ENCODE results near the gene APOM. TPM values are rescaled to one million over a fixed set of nuclear protein-coding genes. Genes with fewer than 3 reads are reported as not detected.

The APOM gene
- total RNA-seq, 2 experiments from 2014 or later = 3.1 to 4.6 TPM

- POLR2A ChIA-PET = interaction anchor here (0.7 to 8.0 kb wide), 27 partner anchors 10 to 306 kb away, joined by 3 to 138 read pairs (median 5); partner anchors contain the start of genes ABHD16A, C6orf47, CSNK2B and DDX39B
- Mint-ChIP-seq H3K9me3 (no peaks in the 10 kb centered on the region), H3K27ac (peak overlapping the region; percentile 99), H3K4me3 (peak overlapping the region; percentile 94), H3K4me1 (peaks cover 46% of the 10 kb centered on the region), H3K36me3 (peaks cover 29% of the 10 kb centered on the region), H3K27me3 (no peaks in the 10 kb centered on the region)
- DNase-seq (no peak), ATAC-seq (ENCODE audit: low read depth) (peak; percentile 66)
These were observed 2.6 kb upstream of the APOM start for GRCh38 chr6:31652925-31653724.

DNA sequence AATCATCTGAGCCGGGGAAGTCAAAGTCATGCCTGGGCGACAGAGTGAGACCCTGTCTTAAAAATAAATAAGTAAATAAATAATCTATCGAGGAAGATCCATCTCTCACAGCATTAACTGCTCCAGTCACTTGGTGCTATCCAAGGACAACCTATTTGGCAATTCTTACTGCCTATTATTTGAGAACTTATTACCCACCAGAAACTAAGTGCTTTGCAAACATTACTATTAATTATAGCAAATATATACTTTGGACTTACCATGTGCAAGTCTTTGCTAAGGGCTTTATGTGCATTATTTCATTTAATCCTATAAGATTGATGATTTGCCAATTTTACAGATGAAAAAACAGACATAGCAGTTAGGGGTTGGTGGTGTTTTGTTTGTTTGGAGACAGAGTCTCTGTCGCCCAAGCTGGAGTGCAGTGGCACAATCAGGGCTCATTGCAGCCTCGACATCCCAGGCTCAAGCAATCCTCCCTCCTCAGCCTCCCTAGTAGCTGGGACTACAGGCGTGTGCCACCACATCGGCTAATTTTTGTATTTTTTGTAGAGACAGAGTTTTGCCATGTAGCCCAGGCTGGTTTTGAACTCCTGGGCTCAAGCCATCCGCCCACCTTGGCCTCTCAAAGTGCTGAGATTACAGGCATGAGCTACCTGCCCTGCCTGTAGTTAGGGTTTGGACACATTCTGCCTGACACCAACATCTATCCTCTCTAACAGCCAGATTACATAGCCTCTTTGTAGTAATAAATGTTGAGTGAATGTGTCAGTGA lies 933 bp upstream of the APOM start:
- Mint-ChIP-seq H3K36me3 (peaks cover 27% of the 10 kb centered on the region), H3K27ac (no peak overlapping the region), H3K4me1 (peaks cover 53% of the 10 kb centered on the region), H3K4me3 (no peak overlapping the region), H3K27me3 (no peaks in the 10 kb centered on the region), H3K9me3 (no peaks in the 10 kb centered on the region)
- ATAC-seq (ENCODE audit: low read depth) (no peak), DNase-seq (no peak)
- POLR2A ChIA-PET = interaction anchor here (0.7 to 8.0 kb wide), 2 partner anchors 9 to 90 kb away, joined by 4 to 138 read pairs; partner anchors contain the start of genes C6orf47, CSNK2B and GPANK1

GRCh38 chr6:31657406-31658157 lies 1.9 kb downstream of the APOM start:
- Mint-ChIP-seq H3K36me3 (peaks cover 29% of the 10 kb centered on the region), H3K27me3 (no peaks in the 10 kb centered on the region), H3K27ac (peak overlapping the region; percentile 89), H3K4me1 (peaks cover 50% of the 10 kb centered on the region), H3K9me3 (no peaks in the 10 kb centered on the region), H3K4me3 (peak overlapping the region; percentile 92)
- POLR2A ChIA-PET = interaction anchor here (0.5 to 1.1 kb wide), 2 partner anchors 46 to 80 kb away, joined by 3 read pairs; no protein-coding TSS in a partner anchor
- DNase-seq (no peak), ATAC-seq (ENCODE audit: low read depth) (no peak)

- Mint-ChIP-seq H3K9me3 (no peaks in the 10 kb centered on the region), H3K4me1 (peaks cover 51% of the 10 kb centered on the region), H3K27ac (peak overlapping the region; percentile 89), H3K27me3 (no peaks in the 10 kb centered on the region), H3K4me3 (peak overlapping the region; percentile 92), H3K36me3 (peaks cover 34% of the 10 kb centered on the region)
- ATAC-seq (ENCODE audit: low read depth) = no peak
- POLR2A ChIA-PET = interaction anchor here (0.5 to 2.0 kb wide), 4 partner anchors 36 to 129 kb away, joined by 3 to 9 read pairs (median 4); partner anchors contain the start of gene DDX39B
- DNase-seq = no peak
These were observed 2.5 kb downstream of the APOM start for GRCh38 chr6:31658158-31658688.

GRCh38 chr6:31658983-31659648 lies 3.4 kb downstream of the APOM start:
- H3K4me1 Mint-ChIP-seq = peaks cover 58% of the 10 kb centered on the region
- H3K27ac Mint-ChIP-seq = peak overlapping the region; percentile 89
- H3K4me3 Mint-ChIP-seq = peak overlapping the region; percentile 92
- ATAC-seq (ENCODE audit: low read depth) (no peak), DNase-seq (no peak)
- peaks cover 41% of the 10 kb centered on the region for H3K36me3 Mint-ChIP-seq
- POLR2A ChIA-PET = interaction anchor here (0.6 to 2.7 kb wide), 8 partner anchors 13 to 1917 kb away, joined by 3 to 21 read pairs (median 4); partner anchors contain the start of gene DDX39B
- H3K27me3 Mint-ChIP-seq = no peaks in the 10 kb centered on the region
- no peaks in the 10 kb centered on the region for H3K9me3 Mint-ChIP-seq

DNA sequence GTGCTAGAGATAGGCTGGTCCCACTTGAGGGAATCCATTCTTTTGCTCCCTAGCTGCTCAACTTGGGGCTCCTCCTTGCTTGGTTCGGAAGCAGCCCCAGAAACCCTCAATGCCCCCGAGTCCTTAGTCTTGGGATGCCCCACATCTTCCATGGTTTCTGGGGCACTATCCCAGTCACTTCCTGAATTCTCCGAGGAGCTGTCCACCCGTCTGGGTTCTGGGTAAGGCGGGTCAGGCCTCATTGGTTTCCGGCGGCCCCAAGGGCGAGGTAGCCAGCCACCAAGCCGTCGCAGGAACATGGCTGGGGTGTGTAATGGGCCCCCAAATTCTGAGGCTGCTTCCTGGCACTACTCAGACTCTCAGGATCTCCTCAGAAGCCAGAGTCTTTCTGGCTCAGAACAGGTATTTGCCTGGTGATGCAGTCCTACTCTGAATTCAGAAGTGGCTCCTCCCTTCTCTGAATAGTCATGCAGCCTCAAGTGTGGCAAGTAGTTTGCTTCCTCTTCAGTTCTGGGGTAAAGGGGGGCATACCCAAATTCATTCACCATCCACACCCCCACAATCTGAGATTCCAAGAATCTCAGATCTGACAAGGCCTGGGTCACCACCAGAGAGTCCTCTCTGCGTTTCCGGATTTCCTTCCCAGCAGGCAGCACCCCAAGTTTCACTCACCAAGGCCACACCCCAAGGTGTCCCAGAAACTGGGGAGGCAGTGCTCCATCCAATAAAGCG lies 4.1 kb downstream of the APOM start:
- POLR2A ChIA-PET = interaction anchor here (1.0 to 7.0 kb wide), 11 partner anchors 7 to 242 kb away, joined by 3 to 138 read pairs (median 4); partner anchors contain the start of genes ABHD16A, APOM, BAG6 and CLIC1
- ATAC-seq (ENCODE audit: low read depth) (peak; percentile 53), DNase-seq (no peak)
- peaks cover 46% of the 10 kb centered on the region for H3K36me3 Mint-ChIP-seq
- peaks cover 61% of the 10 kb centered on the region for H3K4me1 Mint-ChIP-seq
- no peaks in the 10 kb centered on the region for H3K9me3 Mint-ChIP-seq
- no peaks in the 10 kb centered on the region for H3K27me3 Mint-ChIP-seq
- peak overlapping the region; percentile 89 for H3K27ac Mint-ChIP-seq
- H3K4me3 Mint-ChIP-seq = peak overlapping the region; percentile 92

DNA sequence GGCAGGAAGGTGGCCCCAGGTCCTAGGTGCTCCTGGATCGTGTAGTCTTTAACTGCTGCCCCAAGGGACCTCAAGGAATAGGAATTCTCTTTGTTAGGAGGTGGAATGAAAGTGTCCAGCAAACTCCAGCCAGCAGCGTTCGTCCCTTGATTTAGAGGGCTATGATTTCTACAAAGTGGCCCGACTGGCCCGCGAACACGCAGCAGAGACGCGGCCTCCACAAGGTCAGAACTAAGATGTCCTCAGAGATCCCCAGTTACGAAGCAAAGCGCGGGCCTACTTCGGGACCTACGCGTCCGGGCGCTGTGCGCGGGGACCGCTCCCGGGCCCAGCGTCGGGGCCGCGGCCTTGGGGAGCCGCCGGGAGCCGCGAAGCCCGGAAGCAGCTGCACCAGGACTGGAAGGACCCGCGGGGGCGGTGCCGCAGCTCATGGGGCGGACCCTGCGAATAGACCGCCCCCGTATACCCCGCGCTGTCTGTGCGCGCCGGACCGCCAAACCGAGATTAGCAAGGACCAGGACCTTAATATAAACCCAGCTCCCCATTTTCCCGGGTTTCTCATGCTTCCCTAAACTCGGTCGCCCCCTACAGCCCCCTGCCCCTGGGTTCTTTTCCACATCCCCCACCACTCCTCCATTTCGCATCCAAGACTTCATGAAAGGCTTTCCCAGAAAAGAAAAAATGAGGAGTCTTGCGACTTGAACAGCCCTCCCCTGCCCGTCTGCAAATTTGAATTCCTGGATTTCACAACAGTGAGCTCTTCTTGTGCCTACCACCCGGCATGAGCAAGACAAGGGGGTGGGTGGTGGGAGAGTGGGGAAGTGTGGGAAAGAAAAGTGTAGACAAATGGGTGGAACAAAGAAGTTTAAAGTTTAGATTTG lies 4.9 kb downstream of the APOM start, which contains the start of gene C6orf47:
Gene C6orf47 (minus strand): TSS at position 398 of the 881 bp plus-strand sequence. CDS start 831 bp downstream, outside the sequence.
- peak within 1 kb of the TSS; percentile 89 for H3K27ac Mint-ChIP-seq
- H3K4me3 Mint-ChIP-seq = peak within 1 kb of the TSS; percentile 92
- peak; percentile 69 for ATAC-seq (ENCODE audit: low read depth)
- H3K36me3 Mint-ChIP-seq = peaks cover 44% of the 10 kb centered on the region
- DNase-seq = peak; percentile 88
- H3K27me3 Mint-ChIP-seq = no peaks in the 10 kb centered on the region
- no peaks in the 10 kb centered on the region for H3K9me3 Mint-ChIP-seq
- peaks cover 56% of the 10 kb centered on the region for H3K4me1 Mint-ChIP-seq
- POLR2A ChIA-PET = interaction anchor here (0.6 to 7.0 kb wide), 13 partner anchors 8 to 242 kb away, joined by 3 to 138 read pairs (median 4); partner anchors contain the start of genes ABHD16A, APOM, BAG6 and CLIC1

DNA sequence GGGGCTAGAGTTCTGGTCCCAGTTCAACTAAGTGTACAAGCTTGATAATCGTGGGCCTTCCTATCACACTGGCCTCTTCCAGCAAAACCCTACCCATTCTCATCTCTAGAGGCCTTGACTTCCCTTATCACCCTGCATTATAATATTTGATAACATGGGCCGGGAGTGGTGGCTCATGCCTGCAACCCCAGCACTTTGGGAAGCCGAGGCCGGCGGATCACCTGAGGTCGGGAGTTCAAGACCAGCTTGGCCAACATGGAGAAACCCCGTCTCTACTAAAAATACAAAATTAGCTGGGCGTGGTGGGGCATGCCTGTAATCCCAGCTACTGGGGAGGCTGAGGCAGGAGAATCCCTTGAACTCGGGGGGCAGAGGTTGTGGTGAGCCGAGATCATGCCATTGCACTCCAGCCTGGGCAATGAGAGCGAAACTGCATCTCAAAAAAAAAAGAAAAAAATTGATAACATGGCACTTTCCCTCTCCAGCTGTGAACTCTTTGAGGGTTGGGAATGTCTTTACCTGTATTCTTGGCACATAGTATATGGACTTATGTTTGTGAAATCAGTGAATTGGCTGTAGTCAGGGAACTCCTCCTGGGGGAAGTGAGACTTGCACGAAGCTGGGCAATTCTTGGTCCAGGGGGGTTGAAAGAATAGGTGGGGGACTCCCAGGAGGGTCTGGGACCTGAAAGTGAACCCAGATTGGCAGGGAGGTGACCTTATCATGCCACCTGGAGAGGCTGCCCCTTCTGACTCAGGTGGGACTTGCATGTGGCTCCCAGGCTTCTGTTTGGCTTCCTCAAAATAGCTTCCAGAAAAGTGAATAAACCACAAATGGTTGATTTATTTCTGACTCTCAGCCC lies 5.8 kb downstream of the APOM start:
- H3K27ac Mint-ChIP-seq = peak overlapping the region; percentile 79
- POLR2A ChIA-PET = interaction anchor here (0.6 to 7.0 kb wide), 13 partner anchors 8 to 241 kb away, joined by 3 to 138 read pairs (median 4); partner anchors contain the start of genes ABHD16A, APOM, BAG6 and CLIC1
- peaks cover 52% of the 10 kb centered on the region for H3K4me1 Mint-ChIP-seq
- H3K4me3 Mint-ChIP-seq = peak overlapping the region; percentile 92
- no peaks in the 10 kb centered on the region for H3K27me3 Mint-ChIP-seq
- ATAC-seq (ENCODE audit: low read depth) (no peak), DNase-seq (no peak)
- H3K36me3 Mint-ChIP-seq = peaks cover 48% of the 10 kb centered on the region
- no peaks in the 10 kb centered on the region for H3K9me3 Mint-ChIP-seq

- H3K4me3 Mint-ChIP-seq = peak overlapping the region; percentile 68
- H3K36me3 Mint-ChIP-seq = peaks cover 51% of the 10 kb centered on the region
- POLR2A ChIA-PET = interaction anchor here (0.6 to 7.0 kb wide), 5 partner anchors 9 to 179 kb away, joined by 3 to 138 read pairs (median 4); partner anchors contain the start of genes APOM, BAG6 and LSM2
- H3K4me1 Mint-ChIP-seq = peaks cover 54% of the 10 kb centered on the region
- no peaks in the 10 kb centered on the region for H3K27me3 Mint-ChIP-seq
- no peak for DNase-seq
- no peak for ATAC-seq (ENCODE audit: low read depth)
- H3K27ac Mint-ChIP-seq = peak overlapping the region; percentile 45
- no peaks in the 10 kb centered on the region for H3K9me3 Mint-ChIP-seq
These were observed 6.5 kb downstream of the APOM start for GRCh38 chr6:31662124-31662723.

All from activated naive CD8-positive, alpha-beta T cell treated with anti-CD3 and anti-CD28 coated beads, Interleukin-2, amount 10 ng/mL, durations not matched to agents 7 days and 5 days (primary cell).